GM23338 (cell line): ENCODE results near the gene TMEM236. TPM values are rescaled to one million over a fixed set of nuclear protein-coding genes. Genes with fewer than 3 reads are reported as not detected.

Experiments used
- ATAC-seq: fragments of 200-7000 bp; cut with Tn5 transposase; 3 replicates; pipeline ENCODE4 v1.9.1; 2020
- DNase-seq: peaks from one replicate; pipeline ENCODE4 v3.0.0-alpha.2; 2015; ENCODE audit warnings: low spot score
- H2AFZ ChIP-seq: fragments of 200-600 bp; sonication (generic); 2 replicates; pipeline ENCODE4 v1.8.0; 2016; ENCODE audit warnings: antibody characterized with exemption, mild to moderate bottlenecking, moderate library complexity
- H3F3A ChIP-seq: fragments of 200-600 bp; sonication (generic); replicated peaks from 2 replicates; pipeline ENCODE4 v1.8.0; 2017; ENCODE audit warnings: antibody characterized with exemption, mixed run types, low read depth
- H3K27ac ChIP-seq: fragments of 200-600 bp; sonication (generic); 2 replicates; pipeline ENCODE4 v1.6.1; 2016; ENCODE audit warnings: low read depth
- H3K27me3 ChIP-seq: fragments of 200-600 bp; sonication (generic); 2 replicates; pipeline ENCODE4 v1.8.0; 2016; ENCODE audit warnings: mild to moderate bottlenecking, mixed run types, moderate library complexity; ENCODE audit not compliant: insufficient read depth
- H3K36me3 ChIP-seq: fragments of 200-600 bp; sonication (generic); 2 replicates; pipeline ENCODE4 v1.8.0; 2016; ENCODE audit warnings: mild to moderate bottlenecking; ENCODE audit not compliant: insufficient read depth
- H3K4me1 ChIP-seq: fragments of 200-600 bp; sonication (generic); 2 replicates; pipeline ENCODE4 v1.8.0; 2016; ENCODE audit warnings: mild to moderate bottlenecking, moderate library complexity; ENCODE audit not compliant: insufficient read depth
- H3K4me2 ChIP-seq: fragments of 200-600 bp; sonication (generic); 2 replicates; pipeline ENCODE4 v1.7.1; 2017; ENCODE audit warnings: mixed run types
- H3K4me3 ChIP-seq: fragments of 200-600 bp; sonication (generic); 2 replicates; pipeline ENCODE4 v1.6.1; 2016; ENCODE audit warnings: mixed run types
- H3K79me2 ChIP-seq: fragments of 200-600 bp; sonication (generic); replicated peaks from 2 replicates; pipeline ENCODE4 v1.8.0; 2017; ENCODE audit warnings: mild to moderate bottlenecking; ENCODE audit not compliant: insufficient read depth
- H3K9me2 ChIP-seq: fragments of 200-600 bp; sonication (generic); 2 replicates; pipeline ENCODE4 v1.8.0; 2017; ENCODE audit not compliant: insufficient read depth
- H4K20me1 ChIP-seq: fragments of 200-600 bp; sonication (generic); replicated peaks from 2 replicates; pipeline ENCODE4 v1.8.0; 2017; ENCODE audit warnings: mild to moderate bottlenecking; ENCODE audit not compliant: insufficient read depth
- H3K27ac Mint-ChIP-seq: 2 replicates; pipeline ENCODE4 v1.8.0; 2020; ENCODE audit warnings: inconsistent platforms, mild to moderate bottlenecking, moderate library complexity, mixed read lengths
- H3K27me3 Mint-ChIP-seq: 3 replicates; pipeline ENCODE4 v1.8.0; 2022; ENCODE audit warnings: low read depth, mild to moderate bottlenecking, moderate library complexity, mixed read lengths, inconsistent platforms; ENCODE audit not compliant: insufficient read depth, poor library complexity
- H3K36me3 Mint-ChIP-seq: 3 replicates; pipeline ENCODE4 v1.8.0; 2021; ENCODE audit warnings: low read depth, mild to moderate bottlenecking, inconsistent platforms, moderate library complexity, mixed read lengths
- H3K4me1 Mint-ChIP-seq: 3 replicates; pipeline ENCODE4 v1.8.0; 2020; ENCODE audit warnings: mild to moderate bottlenecking, inconsistent platforms, mixed read lengths
- H3K4me3 Mint-ChIP-seq: 3 replicates; pipeline ENCODE4 v1.8.0; 2021; ENCODE audit warnings: moderate library complexity, mild to moderate bottlenecking, inconsistent platforms, mixed read lengths
- H3K9me3 Mint-ChIP-seq: 3 replicates; pipeline ENCODE4 v1.8.0; 2020; ENCODE audit warnings: moderate library complexity, mild to moderate bottlenecking, inconsistent platforms, mixed read lengths
- CREB1 ChIP-seq: fragments of 250-450 bp; sonication (Bioruptor Pico); IDR thresholded peaks from 2 replicates; pipeline ENCODE4 v1.5.0; 2020; ENCODE audit warnings: low read depth, mild to moderate bottlenecking, moderate library complexity
- CTCF ChIP-seq, 2 experiments: fragments of 200-600 bp in 1 of 2; sonication (generic) in 1 of 2; conservative IDR thresholded peaks; 2 replicates each; pipeline versions ENCODE4 v1.5.1 to v1.6.1; 2016 to 2017; ENCODE audit warnings: antibody characterized with exemption in 2 of 2, low read depth in 2 of 2, mild to moderate bottlenecking in 2 of 2, moderate library complexity in 1 of 2
- ETS1 ChIP-seq: IDR thresholded peaks from 2 replicates; pipeline ENCODE4 v1.6.1; 2016; ENCODE audit warnings: antibody characterized with exemption
- EZH2 ChIP-seq: fragments of 200-600 bp; sonication (generic); IDR thresholded peaks from one replicate; pipeline ENCODE4 v1.8.0; 2017; ENCODE audit warnings: antibody characterized with exemption, mild to moderate bottlenecking, low read depth; ENCODE audit not compliant: unreplicated experiment
- EZH2phosphoT487 ChIP-seq: fragments of 200-600 bp; sonication (generic); IDR thresholded peaks from one replicate; pipeline ENCODE4 v1.8.1; 2018; ENCODE audit warnings: antibody characterized with exemption; ENCODE audit not compliant: unreplicated experiment
- JUNB ChIP-seq: IDR thresholded peaks from one replicate; pipeline ENCODE4 v1.6.1; 2016; ENCODE audit warnings: antibody characterized with exemption; ENCODE audit not compliant: unreplicated experiment
- NANOG ChIP-seq: IDR thresholded peaks from 2 replicates; pipeline ENCODE4 v1.6.1; 2016; ENCODE audit warnings: antibody characterized with exemption, borderline replicate concordance
- POLR2AphosphoS5 ChIP-seq: IDR thresholded peaks from 2 replicates; pipeline ENCODE4 v1.6.1; 2016; ENCODE audit warnings: antibody characterized with exemption, low read depth
- REST ChIP-seq: IDR thresholded peaks from one replicate; pipeline ENCODE4 v1.6.1; 2018; ENCODE audit warnings: antibody characterized with exemption; ENCODE audit not compliant: unreplicated experiment
- STAT1 ChIP-seq: IDR thresholded peaks from one replicate; pipeline ENCODE4 v1.6.1; 2016; ENCODE audit warnings: antibody characterized with exemption; ENCODE audit not compliant: unreplicated experiment
- ZNF114 ChIP-seq: fragments of 250-450 bp; sonication (Bioruptor Pico); IDR thresholded peaks from 2 replicates; pipeline ENCODE4 v1.5.0; 2020; ENCODE audit warnings: mild to moderate bottlenecking, moderate library complexity
- polyA plus RNA-seq: library from polyadenylated mRNA; unstranded; fragments of >200 nt; fragmentation: Nextera tagmentation; extraction: Ambion mirVana; gene quantifications from 2 replicates; pipeline ENCODE4 v1.2.1, GENCODE V29; 2016
- total RNA-seq: library from RNA; depleted of rRNA; stranded (reverse); fragments of >200 nt; shearing (Covaris generic); gene quantifications from 2 replicates; pipeline ENCODE4 v1.2.3, GENCODE V29; 2014

The TMEM236 gene
- total and polyA plus RNA-seq, 2 experiments from 2014 or later = 0.03 TPM

DNA sequence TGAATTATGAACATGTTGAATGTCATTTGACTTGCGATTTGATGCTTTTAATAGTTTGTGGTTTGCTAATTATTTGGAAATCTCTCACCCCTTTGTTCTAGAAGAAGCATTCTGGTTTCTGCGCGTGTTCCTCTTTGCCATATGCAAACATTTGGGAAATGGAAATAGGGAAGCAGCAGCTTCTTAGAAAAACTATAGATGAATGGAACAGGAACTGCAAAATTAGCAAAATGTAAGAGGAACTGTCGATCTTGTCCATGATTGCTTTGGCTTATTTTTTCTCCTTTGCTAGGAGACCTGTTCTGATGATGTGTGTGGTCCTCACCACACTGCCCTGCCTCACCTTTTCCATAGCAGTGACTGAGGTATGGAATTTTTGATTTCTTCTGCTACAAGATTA is 19.0 kb downstream of the TMEM236 start (continued):
- TF ChIP-seq REST = no peak

- no peaks in the 10 kb centered on the region for H3K36me3 Mint-ChIP-seq
- H3K27ac Mint-ChIP-seq = no peak overlapping the region
- no peak for DNase-seq
- TF ChIP-seq CTCF (conservative IDR thresholded peaks at IDR 0.05; ENCODE audit: low read depth in 2 of 2) (no peak), NANOG (no peak), CREB1 (no peak), ZNF114 (CRISPR knock-in tag) (no peak), STAT1 (no peak), REST (no peak), ETS1 (no peak), EZH2phosphoT487 (no peak), JUNB (no peak), POLR2AphosphoS5 (no peak), EZH2 (no peak)
Observed at GRCh38 chr10:17779784-17780183, 27.8 kb downstream of the TMEM236 start.

More at GRCh38 chr10:17779784-17780183, 27.8 kb downstream of the TMEM236 start:
- Histone ChIP-seq H3K79me2 (no peaks in the 10 kb centered on the region), H3K27me3 (no peaks in the 10 kb centered on the region), H3F3A (no peaks in the 10 kb centered on the region), H3K36me3 (no peaks in the 10 kb centered on the region), H4K20me1 (no peaks in the 10 kb centered on the region), H3K27ac (no peak overlapping the region), H3K4me2 (no peak overlapping the region), H2AFZ (no peak overlapping the region), H3K9me2 (no peaks in the 10 kb centered on the region), H3K4me1 (no peaks in the 10 kb centered on the region), H3K4me3 (no peak overlapping the region)
- H3K9me3 Mint-ChIP-seq = no peaks in the 10 kb centered on the region
- no peaks in the 10 kb centered on the region for H3K4me1 Mint-ChIP-seq
- ATAC-seq = no peak
- no peak overlapping the region for H3K4me3 Mint-ChIP-seq
- peaks cover 4% of the 10 kb centered on the region for H3K27me3 Mint-ChIP-seq
